HG03575 (cell line): Measurements from ENCODE around the gene RNF215.

Experiments
- ATAC-seq: cut with Tn5 transposase; IDR thresholded peaks from one replicate; pipeline ENCODE4 v1.9.1; 2021; ENCODE audit not compliant: unreplicated experiment, insufficient number of reproducible peaks, low FRiP score; ENCODE audit errors: extremely low read depth

The RNF215 gene

GRCh38 chr22:30371981-30372380 is 15.2 kb downstream of the RNF215 start:
- ATAC-seq = no peak

DNA sequence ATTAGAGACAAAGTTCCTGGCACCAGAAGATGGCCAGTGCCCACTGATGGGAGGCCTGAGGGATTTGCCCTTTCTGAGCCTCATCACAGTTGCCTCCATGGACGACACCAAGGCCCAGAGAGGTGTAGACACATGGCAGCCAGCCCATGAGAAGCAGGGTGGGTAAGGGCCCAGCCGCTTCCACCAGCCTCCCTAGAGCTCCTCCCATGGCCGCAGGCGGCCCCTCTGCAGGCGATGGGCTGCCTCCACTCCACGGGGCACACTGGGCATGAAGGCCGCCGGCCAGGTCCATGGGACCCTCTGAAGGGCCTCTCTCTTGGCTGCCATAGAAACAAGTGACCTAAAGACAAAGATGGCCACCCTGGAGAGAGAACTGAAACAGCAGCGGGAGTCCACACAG is 15.9 kb downstream of the RNF215 start:
- ATAC-seq = no peak

DNA sequence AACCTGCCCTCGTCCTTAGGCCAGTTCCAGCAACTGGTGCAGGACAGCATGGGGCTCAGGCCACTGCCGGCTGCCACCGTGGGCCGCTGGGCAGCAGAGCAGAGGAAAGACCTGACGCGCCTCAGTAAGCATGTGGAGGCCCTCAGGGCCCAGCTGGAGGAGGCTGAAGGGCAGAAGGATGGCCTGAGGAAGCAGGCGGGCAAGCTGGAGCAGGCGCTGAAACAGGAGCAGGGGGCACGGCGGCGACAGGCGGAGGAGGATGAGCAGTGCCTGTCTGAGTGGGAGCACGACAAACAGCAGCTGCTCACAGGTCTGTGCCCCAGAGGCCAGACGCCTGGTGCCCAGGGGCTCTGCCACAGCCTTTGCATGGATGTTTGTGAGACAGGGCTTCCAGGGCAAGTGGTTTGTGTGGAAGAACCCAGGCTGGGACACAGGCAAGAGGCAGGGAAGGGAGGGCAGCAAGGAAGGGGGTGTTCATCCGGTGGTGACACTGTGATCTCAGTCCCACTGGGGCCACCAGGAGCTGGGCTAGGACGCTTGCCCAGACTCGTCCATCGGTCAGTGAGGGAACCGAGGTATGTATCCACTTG is 16.5 kb downstream of the RNF215 start:
- ATAC-seq = no peak

DNA sequence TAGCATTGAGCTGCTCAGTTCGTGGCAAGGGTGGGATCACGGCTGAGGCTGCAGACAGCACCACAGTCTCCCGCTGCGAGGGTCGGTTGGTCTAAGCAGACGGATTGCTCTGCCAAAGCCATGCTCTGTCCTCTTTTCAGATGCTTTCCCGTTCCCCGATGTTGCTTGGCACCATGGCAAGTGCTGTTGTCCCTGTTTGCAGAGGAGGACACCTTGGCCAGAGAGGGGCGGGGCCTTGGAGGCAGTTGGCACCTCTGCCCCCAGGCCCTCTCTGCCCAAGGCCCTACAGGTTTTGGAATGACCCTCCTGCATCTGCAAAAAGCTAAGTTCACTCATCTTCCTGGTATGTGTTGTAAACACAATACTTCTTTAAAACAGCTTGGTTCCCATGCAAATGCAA is 18.8 kb downstream of the RNF215 start:
- ATAC-seq = no peak

GRCh38 chr22:30365891-30366290 is 21.3 kb downstream of the RNF215 start:
- ATAC-seq = no peak

DNA sequence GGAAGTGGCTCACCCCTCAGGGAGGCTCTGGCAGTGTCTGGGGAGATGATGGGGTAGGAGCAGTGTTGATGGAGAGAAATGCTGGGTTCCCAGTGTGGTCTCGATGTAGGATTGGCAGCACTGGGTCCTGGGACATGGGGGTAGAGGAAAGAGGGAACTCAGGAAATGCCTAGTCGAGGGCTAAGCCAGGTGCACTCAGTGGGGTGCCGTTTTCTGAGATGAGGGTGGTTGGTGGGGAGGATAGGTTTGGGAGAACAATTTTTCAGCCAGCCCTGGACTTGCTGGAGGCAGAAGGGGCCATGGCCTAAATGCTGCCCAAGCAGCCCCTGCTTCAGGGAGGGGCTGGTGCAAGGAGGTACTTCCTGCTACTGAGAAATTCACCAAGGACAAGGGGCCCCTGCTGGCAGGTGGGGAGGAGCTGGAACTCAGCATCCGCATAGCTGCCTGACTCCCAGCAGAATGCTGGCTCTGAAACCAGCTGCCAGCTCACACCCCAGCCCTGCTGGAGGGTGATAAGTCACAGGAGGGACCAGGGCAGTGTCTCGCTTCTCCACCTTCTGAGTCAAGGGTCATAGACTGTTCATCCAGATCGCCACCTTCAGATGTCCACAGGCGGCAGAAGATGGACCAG is 24.4 kb downstream of the RNF215 start:
- no peak for ATAC-seq

- ATAC-seq = no peak
These were observed 25.1 kb downstream of the RNF215 start for GRCh38 chr22:30361916-30362650.

DNA sequence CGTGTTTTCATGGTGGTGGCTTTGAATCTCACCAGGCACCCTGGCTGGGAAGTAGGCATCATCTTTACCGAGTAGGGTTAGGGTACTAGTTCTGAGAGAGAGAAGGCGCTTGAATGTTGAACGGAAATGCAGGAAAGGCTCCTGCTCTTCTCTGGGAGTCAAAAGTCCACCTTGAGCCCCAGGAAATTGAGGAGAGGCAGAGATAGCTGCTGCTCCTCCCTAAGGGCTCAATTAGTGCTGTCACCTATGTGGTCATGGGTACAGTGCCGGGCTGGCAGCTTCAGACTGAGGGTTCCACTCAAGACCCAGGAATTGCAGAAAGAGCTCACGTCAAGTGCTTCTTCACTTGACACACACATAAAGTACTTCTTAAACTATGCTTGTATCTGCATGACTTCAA is 28.7 kb downstream of the RNF215 start:
- no peak for ATAC-seq

DNA sequence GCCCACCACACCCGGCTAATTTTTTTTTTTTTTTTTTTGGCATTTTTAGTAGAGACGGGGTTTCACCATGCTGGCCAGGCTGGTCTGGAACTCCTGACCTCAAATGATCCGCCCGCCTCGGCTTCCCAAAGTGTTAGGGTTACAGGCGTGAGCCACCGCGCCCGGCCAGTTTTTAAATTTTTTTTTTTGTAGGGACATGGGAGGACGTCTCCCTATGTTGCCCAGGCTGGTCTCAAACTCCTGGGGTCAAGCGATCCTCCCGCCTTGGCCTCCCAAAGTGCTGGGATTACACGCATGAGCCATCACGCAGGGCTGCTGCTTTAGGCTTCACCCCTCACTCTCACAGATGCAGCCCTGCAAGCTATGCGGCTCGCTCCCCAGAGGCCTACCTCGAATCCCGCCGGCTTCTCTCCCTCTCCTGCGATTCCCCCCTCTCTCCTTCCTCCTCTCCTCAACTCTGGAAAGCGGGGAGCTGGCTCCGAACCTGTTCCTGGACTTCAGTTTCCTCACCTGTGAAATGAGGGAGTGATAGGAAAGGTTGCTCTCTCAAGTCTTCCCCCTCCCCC is 29.5 kb downstream of the RNF215 start:
- ATAC-seq = no peak

- ATAC-seq = no peak
These were observed 30.0 kb downstream of the RNF215 start for GRCh38 chr22:30357236-30357570.

DNA sequence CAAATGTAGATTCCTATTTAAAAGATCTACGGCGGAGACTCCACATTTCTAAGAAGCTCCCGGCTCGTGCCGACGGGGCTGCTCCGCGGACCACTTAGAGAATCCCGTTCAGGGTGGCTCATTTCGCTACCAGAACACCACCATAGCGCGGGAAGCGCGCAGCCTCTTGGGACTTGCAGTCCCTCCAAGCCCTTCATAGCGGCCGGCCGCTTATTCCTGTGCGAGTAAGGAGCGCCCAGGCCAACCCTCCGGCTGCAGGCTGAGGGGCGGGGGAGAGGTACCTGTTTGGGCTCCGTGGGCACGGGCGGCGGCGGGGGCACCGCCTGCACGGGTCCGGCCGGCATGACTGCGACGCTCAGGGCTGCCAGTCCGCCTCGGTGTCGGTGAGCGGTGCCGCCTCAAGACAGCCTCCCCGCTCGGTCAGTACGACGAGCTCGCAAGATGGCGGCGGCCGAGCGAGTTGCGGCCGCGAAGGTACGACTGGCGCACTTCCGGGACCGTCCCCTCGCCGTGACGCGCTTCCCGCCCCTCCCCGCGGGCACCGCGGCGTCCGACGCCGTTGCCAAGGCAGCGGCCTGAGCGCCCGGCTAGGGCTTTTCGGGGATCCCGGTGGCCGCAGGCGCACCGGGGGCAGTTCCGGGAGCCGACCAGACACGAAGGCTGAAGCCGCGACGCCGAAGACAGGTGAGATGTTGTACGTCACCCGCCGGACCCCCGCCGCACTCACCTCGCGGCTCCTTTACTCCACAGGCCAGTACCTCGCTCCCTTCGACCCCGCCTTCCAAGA is 30.6 kb downstream of the RNF215 start, which contains the start of the genes CCDC157 and SF3A1:
CCDC157 (plus strand) TSS at position 559 of the 787 bp plus-strand sequence. CDS start 8,994 bp downstream, outside the sequence.
SF3A1 (minus strand) TSS at position 446 of the 787 bp plus-strand sequence; CDS start at position 344, 102 bp downstream.
- no peak for ATAC-seq

DNA sequence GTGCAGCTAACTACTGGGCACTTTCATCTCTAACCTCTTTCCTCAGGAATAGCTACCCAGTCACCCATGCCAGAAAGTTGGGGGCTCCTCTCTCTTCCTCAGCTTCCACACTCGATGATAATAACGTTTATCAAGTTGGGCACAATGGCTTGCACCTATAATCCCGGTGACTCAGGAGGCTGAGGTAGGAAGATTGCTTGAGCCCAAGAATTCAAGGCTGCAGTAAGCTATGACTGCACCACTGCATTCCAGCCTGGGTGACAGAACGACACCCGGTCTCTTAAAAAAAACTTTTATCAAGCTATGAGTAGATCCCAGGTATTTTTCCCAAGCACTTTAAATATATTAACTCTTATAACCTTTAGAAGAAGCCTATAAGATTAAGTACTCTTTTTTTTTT is 32.6 kb downstream of the RNF215 start:
- no peak for ATAC-seq

DNA sequence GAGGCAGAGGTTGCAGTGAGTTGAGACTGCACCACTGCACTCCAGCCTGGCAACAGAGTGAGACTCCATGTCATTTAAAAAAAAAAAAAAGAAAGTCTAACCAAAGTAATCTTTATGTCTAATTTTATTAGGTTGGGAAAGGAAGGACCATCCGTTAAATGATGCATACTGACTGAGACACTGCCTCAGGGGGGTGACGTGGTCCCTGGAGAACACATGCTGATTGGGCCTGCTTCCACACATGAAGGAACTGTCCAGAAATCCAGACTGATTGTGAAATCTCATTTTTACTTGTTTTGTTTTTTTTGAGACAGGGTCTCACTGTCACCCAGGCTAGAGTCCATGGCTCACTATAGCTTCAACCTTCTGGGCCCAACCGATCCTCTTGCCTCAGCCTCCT is 36.0 kb downstream of the RNF215 start:
- no peak for ATAC-seq

GRCh38 chr22:30348809-30349208 is 38.4 kb downstream of the RNF215 start:
- ATAC-seq = no peak

- ATAC-seq = no peak
These were observed 38.8 kb downstream of the RNF215 start for GRCh38 chr22:30348404-30348803.

DNA sequence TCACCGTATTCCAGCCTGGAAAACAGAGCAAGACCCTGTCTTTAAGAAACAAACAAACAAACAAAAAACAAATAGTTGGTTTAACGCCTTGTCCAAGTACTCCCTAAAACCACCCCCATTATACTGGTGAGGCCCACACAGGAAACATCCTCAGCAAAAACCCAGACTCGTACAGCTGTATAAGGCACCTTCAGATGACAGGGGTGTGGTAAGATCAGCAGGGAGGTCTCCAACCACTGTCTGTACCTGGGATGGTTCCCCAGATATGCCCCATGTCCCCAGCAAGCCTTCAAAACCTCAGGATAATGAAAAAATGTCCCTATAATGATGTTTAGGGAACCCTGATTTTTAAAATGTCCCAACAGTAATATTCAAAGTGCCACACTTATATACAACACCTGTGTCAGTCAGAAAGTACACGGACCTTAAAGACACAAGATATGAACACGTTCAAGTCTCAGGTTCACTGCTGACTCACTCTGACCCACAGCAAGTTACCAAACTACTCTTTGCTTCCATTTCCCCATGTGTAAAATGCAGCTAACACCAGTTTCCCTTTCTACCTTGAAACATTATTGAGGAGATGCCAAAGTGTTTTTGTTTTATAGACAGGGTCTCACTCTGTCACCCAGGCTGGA is 39.8 kb downstream of the RNF215 start:
- no peak for ATAC-seq

DNA sequence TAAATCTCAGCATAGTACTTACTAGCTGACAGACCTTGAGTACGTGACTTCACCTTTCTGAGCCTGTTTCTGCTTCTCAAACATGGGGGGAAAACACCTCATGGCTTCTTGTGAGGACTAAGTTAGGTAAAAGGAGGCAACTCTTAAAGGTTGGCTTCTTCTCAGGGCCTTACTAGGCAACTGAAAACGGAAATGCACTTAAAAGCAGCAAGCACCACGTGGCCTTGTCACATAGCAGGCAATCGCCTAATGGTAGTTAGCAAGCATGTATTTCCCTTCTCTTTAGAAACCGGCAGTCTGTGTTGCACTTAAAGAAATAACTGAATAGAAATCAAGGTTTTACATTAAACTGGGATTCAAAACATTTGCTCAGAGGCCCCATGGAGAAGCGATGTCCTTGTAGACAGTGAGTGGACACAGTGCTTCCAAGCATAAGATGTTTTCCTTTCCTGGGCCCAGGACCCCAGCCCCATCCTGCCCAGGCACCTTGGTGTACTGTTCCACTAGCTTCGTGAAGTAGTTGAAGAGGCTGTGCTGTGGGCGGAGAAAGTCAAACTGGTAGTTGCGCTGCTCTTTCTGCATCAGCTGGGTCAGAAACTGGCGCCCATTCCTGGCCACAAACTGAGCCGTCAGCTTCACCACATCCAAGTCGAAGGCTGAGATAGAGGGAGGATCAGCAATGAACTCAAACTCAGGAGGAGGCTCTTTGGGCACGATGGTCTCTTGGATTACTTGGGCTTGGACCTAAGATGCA is 42.6 kb downstream of the RNF215 start:
- no peak for ATAC-seq
